GM18951 (cell line): ENCODE data around the gene HCRTR1.

Experiments
- POLR2A ChIP-seq: IDR thresholded peaks from 4 replicates; pipeline ENCODE4 v1.6.1; 2011; ENCODE audit warnings: mild to moderate bottlenecking; ENCODE audit not compliant: insufficient read length, insufficient read depth; ENCODE audit errors: extremely low read depth
- in situ Hi-C: fragments of 300-500 bp; cut with MboI; formaldehyde crosslinking; loops from one replicate; pipeline ENCODE4 v1.12.0; 2022; ENCODE audit warnings: low sequenced_read_pairs, mixed read lengths, inconsistent platforms; ENCODE audit not compliant: unreplicated experiment

Gene HCRTR1

DNA sequence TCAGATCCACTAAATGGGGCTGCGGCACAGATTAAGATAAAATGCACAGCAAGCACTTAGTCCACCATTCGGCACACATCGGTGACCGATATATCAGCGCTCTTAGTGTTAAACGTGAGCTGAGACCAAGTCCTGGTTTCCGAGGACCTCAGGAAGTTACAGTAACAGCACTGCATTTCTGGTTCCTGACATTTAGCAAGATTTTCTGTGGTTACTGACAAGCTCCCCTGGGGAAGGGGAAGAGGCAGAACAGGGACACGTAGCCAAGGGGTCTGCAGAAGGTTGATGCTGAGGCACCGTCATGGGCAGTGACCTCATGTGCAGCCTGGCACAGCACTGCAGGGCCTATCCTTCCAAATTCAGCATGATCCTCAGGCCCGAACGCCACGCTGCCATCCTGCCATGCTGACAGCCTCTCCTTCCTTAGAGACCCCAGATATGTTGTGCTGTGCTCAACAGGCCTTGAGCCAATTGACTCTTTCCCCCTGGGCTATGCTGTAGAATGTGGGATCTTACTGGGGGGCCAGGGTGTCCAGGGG is 40.6 kb downstream of the HCRTR1 start:
- TF ChIP-seq POLR2A = no peak
- in situ Hi-C loops = no loop called here

DNA sequence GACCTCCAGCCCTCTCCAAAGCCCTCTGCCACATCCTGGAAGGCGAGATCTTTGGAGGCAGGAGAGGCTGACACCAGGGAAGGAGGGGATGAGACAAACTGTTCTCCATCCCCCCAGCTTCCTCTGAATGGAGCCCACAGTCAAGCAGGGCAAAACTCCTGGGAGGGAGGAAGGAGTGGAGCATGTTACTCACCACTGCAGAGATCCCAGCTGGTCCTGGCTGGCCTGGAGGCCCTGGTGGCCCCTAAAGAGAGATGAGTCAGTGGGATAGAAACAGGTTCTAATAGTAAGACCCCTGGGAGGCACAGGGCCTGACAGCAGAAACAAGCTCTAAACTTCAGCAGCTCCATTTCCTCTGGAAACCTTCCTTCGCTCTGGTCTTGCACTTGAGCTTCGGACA is 41.2 kb downstream of the HCRTR1 start:
- in situ Hi-C loops = no loop called here
- no peak for TF ChIP-seq POLR2A

DNA sequence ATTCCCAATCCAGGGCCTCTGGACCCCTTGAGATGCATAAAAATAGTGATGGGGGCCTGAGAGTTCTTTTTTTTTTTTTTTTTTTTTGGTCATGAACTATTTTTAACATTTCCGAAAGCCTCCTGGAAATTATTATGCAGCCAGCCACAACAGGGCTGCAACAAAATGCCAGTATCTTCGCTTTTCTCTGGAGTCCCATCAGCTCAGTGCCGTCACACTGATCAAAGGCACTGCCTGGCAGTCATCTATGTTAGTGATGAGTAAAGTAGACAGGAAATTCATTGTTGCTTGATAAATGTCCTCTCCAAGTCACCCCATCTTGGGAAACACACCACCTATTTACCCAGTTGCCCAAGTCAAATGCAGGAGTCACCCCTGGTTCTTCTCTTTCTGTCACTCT is 42.4 kb downstream of the HCRTR1 start:
- no peak for TF ChIP-seq POLR2A
- in situ Hi-C loops = no loop called here

DNA sequence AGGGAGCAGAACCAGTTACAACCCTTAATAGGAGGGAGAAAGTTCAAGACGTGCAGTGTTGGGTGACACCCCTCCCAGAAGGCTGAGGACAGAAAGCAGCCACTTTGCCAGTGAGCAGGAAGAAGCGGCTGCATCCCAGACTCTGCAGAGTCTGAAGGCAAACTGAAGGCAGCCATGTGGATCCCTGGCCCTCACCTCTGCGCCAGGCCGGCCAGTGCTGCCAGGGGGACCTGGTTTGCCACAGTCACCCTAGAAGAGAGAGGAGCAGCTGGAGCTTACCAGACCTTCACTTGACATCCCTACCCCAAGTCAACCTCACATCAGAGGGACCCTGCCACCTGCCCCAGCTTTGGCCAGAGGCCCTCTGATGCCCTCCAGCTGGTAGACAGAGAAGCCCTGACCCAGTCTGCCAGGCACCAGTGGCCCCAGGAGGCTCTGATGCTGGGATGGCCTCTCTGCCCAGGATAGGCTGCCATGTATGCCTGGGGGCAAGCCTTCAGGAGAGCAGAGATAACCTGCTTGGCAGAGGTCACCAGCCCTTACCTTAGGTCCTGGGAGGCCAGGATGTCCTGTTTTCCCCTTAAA is 43.5 kb downstream of the HCRTR1 start:
- in situ Hi-C loops = no loop called here
- no peak for TF ChIP-seq POLR2A

DNA sequence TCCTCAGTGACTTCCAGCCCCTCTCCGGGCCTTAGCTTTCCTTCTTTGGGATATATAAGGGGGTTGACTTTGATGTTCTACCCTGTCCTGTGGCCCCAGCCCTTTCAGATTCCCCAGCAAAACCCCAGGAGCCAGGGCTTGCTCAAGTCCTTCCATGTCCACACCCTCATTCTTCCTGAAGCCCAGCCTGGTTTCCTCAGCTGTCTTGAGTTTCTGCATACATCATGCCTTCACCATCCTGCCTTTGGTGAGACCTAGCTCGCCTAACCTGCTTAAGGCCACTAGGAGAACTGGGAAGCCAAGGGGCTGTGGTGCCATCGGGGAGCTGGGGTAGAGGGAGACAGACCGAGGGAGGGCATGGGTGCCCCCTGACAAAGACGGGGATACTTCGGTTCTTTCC is 44.4 kb downstream of the HCRTR1 start:
- in situ Hi-C loops = no loop called here

DNA sequence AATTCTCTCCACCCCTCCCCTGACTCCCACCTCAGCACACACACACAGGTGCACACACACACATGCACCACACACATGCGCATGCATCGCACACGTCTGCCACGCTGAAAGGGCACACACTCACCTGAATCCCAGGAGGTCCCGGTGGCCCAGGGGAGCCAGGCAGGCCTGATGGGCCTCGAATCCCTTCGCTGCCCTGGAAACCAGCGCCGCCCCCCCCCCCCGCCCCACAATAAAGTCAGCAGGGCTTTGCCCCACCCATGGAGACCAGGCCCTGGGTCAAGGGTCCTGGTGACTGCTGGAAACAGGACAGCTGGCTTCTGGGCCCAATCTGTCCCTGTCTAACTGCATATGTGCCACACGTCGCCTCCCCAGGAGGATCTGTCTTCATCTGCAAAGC is 45.0 kb downstream of the HCRTR1 start:
- in situ Hi-C loops = no loop called here
- no peak for TF ChIP-seq POLR2A

More for the DNA sequence above, 44.4 kb downstream of the HCRTR1 start:
- TF ChIP-seq POLR2A = no peak

DNA sequence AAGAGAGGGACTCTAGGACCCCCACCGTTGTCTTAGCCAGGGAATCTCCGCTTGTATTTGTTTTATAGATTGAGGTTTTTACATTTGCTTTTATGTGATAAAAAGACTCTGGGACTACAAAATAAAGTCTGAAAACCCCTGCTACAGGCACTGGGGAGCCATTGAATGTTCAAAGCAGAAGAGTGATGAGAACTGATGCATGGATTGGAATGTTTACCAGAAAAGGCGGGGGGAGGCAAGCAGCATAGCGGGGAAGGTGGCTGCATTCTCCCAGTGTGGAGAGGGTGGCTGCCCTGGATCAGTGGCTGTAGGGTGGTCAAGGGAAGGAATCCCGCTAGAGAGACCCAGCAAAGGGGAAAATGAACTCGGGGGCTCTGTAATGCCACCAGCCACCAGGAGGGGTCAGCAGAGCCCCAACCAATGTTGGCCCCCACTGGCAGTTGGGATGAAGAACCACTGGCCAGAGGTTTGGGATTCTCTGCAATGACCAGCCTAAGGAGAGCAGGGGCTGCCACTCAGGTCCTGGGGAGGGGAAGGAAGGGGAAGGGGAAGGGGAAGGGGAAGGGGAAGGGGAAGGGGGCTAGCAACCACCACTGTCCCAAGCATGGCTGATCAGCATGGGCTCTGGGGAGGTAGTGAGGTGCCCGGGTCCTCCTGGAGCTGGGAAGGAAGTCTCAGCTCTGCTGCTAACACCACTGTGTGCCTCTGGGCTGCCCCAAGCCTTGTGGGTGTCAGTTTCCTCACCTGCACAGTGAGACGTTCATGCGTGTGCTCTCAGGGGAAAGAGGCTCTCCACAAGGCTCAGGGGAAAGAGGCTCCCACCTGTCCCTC is 46.3 kb downstream of the HCRTR1 start:
- in situ Hi-C loops = no loop called here
- no peak for TF ChIP-seq POLR2A

DNA sequence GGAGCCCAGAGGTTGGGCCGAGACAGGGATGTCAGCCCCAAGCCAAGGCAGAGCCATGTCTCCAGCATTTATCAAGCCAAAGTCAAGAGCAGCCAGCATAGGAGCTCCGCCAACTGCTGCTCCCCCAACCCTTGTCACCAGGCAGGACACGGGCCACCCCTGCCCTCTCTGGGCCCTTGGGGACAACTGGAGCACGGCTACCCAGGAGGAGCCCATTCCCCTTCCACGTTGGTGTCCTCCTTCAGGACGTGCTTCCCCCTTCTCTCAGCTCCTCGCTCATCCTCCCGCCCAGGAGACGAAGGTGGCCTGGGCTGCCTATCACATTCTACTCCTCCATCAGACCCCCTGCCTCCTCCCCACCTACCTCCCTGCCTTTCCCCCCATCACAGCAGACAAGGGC is 47.0 kb downstream of the HCRTR1 start:
- TF ChIP-seq POLR2A = no peak
- in situ Hi-C loops = no loop called here

DNA sequence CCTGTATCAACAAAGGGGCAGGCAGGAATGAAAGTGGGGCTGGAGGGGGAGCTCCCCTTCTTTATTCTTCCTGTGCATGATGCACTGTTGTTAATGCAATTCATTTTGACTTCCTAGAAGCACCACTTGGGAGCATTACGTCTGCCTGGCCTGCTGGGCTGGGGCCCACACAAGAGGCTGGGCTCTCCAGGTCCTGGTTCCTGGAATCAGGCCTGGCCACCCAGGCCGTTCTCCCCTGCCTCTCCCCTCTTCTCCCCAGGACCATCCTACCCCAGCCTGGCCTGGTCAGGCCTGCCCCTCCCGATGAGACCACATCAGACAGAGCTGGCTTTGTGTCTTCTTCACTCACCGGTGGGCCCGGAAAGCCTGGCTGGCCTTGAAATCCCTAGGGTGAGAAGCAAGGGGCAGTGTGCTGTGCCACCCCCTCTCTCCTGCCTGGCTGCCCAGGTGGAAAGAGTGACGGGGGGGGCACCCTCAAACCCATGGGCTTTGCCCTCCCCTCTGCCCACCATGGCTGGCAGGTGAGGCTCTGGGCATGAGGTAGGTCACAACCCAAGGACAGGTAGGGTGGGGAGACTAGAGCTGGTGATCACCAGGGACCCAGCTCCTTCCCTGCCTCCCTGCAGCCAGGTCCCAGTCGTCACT is 47.9 kb downstream of the HCRTR1 start:
- no peak for TF ChIP-seq POLR2A
- in situ Hi-C loops = loop anchor here (5.0 kb wide), 1 partner anchor 122 kb away; no protein-coding TSS in a partner anchor

DNA sequence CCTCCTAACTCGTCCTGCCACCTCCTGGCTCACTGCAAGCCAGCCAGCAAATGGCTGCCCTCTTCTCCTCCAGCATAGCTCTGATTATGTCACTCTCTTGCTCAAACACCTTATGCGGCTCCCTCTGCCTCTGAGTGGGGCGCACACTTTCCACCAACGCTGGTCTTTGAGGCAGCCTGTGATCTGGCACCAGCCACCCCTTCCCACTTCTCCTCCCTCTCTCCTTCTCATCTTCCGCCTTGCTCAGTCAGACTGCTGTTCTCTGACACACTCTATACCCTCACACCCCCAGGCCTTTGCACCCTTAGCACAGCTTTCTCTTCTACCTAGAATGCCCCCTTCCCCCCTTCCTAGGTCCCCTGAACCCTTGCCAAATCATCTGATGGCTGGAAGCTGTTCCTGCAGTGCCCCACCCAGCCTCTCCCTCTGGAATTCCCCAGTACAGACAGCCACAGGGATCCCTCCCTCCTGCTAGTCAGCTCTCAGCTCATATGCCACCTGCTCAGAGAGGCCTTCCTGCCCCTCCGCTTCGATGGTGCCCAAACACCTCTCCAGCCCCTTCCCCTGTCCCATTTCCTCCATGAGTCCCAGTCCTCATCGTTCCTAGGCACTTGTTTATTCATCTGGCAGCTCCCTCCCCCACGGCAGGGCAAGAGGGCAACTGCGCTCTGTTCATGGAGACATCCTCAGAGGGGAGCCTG is 48.9 kb downstream of the HCRTR1 start:
- in situ Hi-C loops = loop anchor here (5.0 kb wide), 1 partner anchor 121 kb away; no protein-coding TSS in a partner anchor
- no peak for TF ChIP-seq POLR2A

DNA sequence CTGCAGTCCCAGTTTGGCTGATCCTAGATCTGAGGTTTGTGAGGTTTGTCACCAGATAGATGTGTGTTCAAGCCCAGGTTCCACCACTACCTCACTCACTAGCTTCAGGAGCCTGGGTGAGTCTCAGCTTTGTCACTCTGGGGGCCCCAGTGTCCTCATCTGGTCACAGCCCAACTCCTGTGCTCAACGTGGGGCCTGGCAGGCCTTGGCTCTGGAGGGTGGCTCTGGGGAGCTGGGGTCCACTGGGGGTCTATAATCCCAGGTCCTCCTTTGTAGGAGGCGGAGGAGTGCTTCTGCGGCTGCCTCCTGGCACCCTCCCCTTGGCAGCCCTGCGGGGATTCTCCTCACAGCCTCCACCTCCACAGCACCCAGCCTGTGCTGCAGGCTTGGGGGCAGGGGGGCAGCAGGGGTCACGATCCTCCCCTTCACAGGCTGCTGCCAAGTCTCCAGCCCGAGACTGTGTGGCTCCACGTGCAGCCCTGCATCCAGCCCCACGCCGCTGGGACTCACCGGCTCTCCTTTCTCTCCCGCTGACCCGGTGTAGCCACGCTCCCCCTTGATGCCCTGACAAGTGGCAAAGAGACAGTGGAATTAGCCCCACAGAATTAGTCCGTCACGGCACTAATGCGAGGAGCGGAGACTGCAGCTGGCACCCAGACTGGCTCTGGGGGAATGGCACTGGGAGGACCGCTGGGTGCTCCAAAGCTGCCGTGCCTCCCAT is 49.7 kb downstream of the HCRTR1 start:
- no peak for TF ChIP-seq POLR2A
- in situ Hi-C loops = loop anchor here (5.0 kb wide), 1 partner anchor 120 kb away; no protein-coding TSS in a partner anchor

DNA sequence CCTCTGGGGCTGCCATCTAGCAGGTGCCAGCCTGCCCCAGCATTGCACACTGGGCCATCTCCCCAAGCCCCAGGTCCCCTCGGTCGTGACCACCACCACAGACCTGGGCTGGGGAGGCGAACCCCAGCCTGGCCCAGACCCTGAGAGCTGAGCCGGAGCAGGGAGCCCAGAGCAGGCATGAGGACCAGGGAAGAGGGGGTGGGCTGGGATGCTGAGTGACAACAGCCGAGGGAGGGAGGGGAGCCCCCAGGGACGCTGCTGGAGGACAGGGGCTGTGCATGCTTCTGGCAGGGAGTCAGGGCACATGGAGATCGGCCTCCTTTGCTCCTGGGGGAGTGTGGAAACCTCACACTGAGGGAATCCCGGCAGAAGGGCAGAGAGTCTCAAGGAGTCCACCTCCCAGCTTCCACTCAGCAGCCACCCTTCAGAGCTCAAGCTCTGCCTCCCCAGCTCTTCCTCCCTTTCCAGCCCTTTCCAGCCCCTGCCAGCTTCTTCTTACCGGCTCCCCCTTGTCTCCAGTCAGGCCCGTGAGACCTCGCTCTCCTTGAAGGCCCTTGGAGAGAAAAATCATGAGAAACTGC is 50.9 kb downstream of the HCRTR1 start:
- TF ChIP-seq POLR2A = no peak
- in situ Hi-C loops = loop anchor here (5.0 kb wide), 1 partner anchor 119 kb away; no protein-coding TSS in a partner anchor
